ENCODE results near the gene C6orf62. TPM values are rescaled to one million over a fixed set of nuclear protein-coding genes. Genes with fewer than 3 reads are reported as not detected.
"Not testable (repeated sequence)": the region's sequence is repeated elsewhere in the genome, so short reads cannot be mapped to it uniquely, and the experiment has no call there.

C6orf62 gene
- polyA plus RNA-seq, 12 donors: 64.5 to 204 (median 93.1) TPM

DNA sequence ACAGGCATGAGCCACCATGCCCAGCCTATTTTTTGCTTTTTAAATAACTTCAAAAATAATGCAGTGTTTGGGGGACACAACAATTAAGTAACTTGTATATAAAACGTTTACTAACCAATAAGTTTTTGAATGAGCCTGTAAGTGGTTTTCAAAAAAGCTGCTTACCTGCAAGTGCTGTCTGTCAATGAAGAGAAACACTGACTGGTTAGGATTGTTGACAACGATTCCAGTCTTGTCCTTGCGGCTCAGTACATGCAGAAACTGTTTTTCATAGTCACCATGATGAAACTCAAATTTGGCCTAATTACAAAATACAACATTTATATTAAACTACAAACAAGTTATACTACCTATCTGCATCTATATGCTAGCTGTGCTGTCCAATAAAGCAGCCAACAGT, 10.3 kb downstream of the C6orf62 start:
- DNase-seq: no peak

DNA sequence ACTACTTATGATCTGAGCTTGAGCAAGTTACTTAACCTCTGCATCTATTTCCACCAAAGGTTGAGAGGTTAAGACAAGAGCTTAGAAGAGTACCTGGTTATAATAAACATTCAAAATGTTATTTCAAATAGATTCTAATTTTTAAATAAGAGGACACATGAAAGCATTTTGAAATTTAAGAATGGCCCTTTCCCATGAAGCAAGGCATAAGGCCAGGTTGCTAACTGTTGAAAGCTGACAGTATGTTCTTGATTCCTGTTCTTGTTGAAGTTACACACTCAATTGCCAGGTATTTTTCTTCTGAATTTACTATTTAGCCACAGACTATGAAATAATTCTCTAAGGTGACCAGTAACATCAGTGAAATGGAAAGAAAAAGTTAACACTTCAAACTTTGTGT, 14.5 kb downstream of the C6orf62 start:
- DNase-seq: no peak

DNA sequence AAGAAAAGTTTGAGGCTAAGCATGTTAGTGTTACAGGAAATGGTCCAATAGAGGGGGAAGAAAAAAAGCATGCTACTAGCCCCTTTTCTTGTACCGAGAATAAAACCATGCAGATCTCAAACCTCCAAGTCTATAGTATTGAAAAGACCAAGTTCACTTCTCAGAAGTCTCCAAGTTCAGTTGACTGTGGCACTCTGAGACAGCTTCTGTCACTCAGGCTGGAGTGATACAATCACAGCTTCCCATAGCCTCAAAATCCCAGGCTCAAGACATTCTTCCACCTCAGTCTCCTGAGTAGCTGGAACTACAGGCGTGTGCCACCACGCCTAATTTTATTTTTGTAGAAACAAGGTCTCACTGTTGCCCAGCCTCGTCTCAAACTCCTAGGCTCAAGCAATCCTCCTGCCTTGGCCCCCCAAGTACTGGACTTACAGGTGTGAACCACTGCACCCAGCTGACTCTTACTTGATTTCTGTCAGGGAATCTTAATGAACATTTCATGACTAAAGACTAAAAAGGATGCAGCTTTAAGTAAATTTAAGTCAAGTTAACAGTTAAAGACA, 16.2 kb downstream of the C6orf62 start:
- no peak for DNase-seq

DNA sequence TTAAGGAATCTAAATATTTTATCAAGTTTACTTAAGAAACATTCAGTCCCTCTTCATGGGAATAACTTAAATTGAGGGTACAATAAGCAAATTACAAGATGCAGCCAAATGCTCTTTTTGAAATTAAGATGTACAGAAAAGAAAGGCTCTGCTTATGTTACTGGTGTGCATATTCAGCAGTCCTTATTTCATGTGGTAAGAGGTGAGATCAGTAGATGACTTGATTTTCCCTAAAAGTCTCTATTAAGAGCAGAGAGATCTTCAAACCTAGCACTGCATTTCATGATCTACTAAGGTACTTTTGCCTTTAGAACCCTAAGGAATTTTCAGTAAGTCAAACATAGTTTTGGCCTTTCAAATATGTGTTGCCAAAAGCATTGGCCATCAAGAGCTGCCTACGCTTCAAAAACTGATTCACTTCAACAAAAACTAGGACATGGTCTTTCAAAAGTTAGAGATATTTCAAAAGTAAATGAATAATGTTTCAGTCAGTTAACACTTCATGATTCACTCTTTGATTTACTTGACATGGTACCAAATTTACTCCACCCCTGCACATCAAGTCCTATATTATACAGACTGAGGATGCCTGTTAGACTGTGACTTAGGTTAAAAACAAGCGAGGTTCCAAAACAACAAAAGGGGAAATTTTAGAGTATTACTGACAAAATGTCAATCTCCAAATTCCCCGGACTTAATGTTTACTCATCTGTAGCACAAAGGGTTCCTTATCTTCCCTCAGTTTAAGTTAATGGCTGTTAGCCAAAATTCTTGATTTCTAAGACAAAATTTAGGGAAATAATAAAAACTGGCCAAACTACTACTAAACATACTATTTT, 19.2 kb downstream of the C6orf62 start:
- DNase-seq: no peak

DNA sequence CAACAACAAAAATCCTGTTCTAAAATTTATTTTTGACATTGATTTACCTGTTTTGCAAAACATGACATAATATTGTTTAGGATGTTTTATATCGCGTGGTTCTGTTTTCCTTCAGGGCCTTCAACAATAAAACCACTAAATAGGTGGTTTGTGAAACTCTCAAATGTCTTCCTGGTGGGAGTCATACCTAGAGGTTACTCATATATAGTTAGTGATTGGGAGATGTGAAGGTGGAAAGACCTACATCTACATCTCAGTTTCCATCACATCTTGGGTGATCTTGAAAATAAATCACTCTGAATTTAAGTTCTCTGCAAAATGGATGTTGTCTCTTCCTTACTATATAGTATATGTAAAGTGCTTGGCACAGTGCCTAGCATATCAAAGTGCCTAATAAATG, 22.9 kb downstream of the C6orf62 start:
- DNase-seq: no peak

DNA sequence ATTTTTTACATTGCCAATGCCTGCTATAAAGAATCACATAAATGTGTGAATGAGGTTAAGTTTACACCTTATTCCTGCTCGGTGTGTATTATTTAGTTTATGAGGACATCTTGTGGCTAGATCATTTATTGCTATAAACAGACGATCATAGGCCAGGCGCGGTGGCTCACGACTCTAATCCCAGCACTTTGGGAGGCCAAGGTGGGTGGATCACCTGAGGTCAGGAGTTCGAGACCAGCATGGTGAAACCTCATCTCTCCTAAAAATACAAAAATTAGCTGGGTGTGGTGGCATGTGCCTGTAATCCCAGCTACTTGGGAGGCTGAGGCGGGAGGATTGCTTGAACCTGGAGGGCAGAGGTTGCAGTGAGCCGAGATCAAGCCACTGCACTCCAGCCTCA, 23.3 kb downstream of the C6orf62 start:
- not testable (repeated sequence) for DNase-seq

DNA sequence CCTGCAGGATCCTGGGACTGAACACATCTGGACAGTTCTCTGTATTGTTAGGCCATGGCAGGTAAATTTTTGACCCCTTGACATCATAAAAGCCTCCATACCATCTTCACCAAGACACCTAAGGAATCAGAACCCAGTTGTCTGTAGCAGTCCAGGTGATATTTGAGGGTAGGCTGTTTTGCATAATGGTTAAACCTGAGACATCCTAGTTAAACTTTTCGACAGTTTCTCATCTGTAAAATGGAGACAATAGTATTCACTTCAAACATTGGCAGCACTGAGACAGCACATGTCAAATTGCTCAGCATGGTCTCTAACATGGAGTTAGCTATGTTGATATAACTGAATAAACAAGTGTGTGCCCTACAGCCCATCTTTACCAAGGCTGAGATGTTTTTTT, 24.8 kb downstream of the C6orf62 start:
- DNase-seq: no peak

DNA sequence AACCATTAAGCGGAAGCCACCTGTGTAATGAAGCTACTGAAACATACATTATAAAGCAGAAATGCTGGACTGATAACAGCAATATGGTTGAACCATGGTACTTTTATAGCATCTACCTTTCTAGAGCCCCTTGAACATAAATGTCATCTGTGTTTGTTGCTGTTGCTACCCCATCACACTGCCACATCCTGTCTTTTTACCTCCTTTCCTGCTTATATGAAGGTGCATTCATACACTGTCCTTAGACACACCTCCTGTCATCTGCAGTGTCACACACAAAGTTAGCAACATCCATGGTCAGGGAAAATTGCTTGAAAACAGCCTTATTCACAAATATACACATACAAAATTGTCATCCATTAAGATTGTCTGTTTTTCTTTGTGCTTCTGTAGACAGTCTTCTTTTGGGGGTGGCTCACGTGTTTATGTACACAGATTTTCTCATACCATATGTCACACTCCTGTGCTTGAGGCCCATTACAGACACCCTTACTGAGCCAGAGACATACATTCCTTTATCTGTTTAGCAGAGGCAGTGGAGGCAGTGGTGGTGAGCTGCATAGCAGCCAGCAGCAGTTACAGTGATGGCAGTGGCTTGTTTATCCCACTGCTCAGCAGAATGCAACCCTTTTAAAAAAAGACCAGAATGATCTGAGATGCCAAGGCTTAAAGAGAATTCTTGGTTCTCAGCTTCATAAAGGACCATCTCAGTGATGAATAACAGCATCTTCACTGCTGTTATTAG, 25.9 kb downstream of the C6orf62 start:
- DNase-seq: no peak

DNA sequence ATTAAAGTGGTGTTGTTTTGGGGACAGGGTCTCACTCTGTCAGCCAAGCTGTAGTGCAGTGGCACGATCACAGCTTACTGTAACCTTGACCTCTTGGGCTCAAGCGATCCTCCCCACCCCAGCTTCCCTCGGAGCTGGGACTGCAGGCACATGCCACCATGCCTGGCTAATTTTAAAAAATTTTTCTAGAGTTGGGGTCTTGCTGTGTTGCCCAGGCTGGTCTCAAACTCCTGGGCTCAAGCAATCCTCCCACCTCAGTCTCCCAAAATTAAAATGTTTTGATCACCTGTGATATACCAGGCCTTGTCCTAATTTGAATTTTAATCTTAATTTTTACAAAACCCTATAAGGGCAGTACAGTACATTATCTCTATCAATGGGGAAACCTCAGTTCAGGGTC, 26.5 kb downstream of the C6orf62 start:
- DNase-seq: no peak

DNA sequence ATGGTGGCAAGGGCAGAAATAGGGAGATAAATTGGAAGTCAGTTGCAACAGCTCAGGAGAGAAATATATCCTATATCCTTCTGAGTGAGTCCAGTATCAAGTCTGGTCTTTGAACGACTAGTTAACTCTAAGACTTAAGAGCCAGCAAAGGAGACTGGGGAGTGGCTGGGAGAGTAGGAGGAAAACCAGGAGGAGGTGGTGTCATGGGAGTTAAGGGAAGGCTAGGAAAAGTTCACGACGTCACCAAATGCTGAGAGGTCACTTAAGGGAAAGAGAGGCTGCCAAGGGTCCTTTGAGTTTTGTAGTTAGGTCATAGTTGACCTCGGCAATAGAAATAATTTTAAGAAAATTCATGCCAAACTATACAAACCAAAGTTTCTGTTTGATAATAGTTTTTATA, 27.0 kb downstream of the C6orf62 start:
- DNase-seq: no peak

DNA sequence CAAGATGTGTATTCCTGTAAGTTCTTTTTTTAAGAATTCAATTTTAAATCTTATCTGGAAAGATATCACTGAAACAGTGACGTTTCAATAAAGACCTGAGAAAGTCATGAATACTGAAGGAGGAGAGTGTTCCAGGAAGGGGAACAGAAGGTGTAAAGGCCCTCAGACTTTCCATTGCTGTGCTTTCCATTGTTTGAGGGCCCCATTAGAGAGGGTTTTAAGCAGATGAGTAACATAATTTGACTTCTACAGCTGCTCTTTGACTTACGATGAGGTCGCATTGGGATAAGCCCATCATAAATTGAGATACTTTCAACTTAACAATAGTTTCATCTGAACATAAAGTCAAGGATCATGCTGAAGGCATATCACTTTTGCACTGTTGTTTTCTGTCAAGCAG, 27.4 kb downstream of the C6orf62 start:
- DNase-seq: no peak

DNA sequence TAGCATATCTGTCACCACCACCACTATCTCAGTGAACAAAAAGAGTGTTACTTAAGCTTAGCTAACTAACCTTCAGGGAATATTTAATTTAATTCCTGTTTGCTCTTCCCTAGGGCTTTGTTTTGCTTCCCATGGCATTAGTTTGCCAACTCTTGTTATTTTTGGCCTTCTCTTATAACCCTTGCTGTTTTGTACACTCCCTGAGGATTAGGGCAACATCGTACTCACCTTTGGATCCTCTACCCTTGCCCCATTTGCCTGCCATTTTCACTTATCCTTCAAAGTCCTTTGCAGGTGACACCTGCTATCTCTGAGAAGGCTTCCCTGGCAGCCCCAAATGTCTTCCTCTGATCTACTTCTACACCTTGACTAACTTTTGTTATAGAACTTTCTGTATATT, 28.4 kb downstream of the C6orf62 start:
- no peak for DNase-seq

DNA sequence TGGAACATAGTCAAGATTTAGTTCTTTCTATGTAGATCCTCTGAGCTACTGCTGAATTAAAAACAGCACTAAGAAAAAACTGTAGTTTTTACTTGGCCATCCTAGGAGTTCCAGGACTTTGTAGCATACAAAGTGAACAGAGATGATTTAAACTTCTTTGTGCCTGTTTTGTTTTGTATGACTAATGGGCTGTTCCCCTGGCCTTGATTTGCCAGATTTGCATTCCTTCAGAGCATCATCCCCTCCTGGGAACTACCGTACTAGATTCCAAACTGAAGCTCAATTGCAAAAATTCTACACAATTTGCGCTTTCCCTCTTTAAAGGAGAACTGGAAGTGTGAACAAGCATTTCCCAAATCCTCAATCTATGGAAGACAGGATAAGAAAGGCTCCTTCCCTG, 29.0 kb downstream of the C6orf62 start:
- DNase-seq: peak; percentile 13

DNA sequence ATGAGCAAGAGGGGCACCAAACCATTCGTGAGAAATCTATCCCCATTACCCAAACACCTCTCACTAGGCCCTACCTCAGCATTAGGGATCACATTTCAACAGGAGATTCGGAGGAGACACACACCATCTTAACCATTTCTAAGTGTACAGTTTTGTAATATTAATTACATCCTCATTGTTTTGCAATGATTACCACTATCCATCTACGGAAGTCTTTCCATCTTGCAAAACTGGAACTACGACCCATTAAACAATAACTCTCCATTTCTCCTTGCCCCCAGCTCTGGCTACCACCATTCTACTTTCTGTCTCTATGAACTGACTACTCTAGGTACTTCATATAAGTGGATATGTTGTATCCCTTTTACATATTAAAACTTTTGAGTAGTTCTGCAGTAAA, 32.0 kb downstream of the C6orf62 start:
- DNase-seq: no peak

DNA sequence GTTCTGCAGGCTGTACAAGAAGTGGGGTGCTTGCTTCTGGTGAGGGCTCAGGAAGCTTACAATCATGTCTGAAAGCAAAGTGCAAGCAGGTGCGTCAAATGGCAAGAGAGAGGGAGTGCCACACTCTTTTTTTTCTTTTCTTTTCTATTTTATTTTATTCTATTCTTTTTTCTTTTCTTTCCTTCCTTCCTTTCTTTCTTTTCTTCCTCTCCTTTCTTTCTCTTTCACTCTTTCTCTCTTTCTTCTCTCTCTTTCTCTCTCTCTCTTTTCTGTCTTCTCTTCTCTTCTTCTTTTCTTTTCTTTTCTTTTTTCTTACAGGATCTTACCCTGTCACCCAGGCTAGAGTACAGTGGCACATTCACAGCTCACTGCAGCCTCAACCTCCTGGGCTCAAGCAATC, 32.5 kb downstream of the C6orf62 start:
- DNase-seq: no peak

DNA sequence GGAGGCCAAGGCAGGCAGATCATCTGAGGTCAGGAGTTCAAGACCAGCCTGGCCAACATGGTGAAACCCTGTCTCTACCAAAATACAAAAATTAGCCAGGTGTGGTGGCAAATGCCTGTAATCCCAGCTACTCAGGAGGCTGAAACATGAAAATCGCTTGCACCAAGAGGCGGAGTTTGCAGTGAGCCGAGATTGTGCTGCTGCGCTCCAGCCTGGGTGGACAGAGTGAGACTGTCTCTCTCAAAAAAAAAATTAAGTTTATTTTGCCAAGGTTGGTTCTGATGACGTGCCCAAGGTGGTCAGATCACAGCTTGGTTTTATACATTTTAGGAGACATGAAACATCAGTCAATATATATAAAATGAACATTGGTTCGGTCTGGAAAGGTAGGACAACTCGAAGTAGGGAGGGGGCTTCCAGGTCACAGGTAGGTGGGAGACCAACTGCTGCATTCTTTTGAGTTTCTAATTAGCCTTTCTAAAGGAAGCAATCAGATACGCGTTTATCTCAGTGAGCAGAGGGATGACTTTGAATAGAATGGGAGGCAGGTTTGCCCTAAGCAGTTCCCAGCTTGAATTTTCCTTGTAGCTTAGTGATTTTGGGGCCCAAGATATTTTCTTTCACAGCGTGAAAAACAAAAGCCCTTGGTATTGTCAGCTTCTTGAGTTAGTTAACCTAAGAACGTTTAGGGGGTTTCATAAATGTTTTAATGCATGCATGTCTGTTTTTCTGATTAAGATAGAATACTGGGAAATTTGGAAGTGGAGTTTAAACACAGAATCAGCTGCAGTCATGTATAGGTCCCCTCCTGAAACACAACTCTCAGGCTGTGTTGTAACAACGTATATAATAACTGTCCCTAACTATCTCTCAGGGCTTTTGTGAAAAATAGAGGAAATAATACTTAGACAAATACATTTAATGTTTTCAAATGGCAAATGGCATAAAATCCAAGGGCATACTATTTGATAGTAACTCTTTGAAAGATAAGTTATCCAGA, 35.4 kb downstream of the C6orf62 start:
- DNase-seq: no peak

DNA sequence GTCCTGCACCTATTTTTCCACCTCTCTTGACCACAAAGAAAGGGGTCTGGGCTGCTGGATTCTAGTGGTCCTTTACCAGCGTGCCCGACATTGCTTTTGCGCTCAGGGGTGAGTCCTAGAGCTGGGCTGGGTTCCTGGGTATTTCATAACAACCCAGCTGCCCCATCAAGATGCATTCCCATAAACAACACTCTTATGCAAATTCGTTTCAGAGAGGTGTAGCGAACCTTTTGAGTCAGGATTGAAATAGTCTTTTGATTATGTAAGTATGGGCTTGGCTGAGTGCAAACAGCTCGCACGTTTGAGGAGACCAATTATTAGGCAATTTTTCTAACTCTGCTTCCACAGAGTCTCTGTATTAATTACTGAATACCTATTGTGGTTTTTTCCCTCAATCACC, 38.4 kb downstream of the C6orf62 start:
- DNase-seq: no peak

DNA sequence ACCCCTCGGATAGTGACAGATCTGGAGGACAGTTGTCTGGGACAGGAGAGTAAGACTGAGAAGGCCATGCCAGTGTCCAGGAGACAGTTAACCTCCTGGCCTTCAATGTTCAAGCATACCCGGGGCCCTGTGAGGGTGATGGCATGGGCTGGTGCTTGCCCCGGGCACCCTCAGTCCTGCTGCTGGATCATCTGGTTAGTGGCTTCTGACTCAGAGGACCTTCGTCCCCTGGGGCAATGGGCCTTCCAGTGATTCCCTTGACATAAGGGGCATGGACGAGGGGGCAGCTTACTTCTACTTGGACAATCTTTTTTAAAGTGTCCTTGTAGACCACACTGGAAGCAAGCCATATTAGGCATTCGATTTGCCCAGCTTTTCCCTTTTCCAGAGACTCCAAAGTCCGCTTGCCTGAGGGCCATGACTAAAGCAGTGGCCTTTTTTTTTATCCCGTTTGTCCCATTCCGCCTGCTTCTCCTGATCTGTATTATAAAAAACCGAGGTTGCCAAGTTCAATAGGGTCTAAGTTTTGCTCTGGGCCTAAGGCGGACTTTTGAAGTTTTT, 40.1 kb downstream of the C6orf62 start:
- not testable (repeated sequence) for DNase-seq

DNA sequence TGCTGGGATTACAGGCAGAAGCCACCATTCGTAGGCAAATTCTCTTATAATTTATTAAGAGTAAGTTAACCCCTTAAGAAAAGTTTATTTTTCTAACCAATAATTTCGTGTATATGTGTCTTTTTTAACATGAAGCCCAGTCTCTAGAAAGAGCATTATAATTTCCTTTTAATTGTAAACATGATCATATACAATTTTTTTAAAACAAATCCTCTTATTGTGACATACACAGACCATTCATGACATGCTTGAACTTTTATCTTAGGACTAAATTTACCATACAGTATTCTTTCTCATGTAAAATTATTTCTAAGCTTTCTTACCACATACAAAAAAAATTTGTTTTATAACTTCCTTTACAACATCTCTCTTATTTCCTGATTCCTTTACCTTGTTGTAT, 45.3 kb downstream of the C6orf62 start:
- DNase-seq: no peak

DNA sequence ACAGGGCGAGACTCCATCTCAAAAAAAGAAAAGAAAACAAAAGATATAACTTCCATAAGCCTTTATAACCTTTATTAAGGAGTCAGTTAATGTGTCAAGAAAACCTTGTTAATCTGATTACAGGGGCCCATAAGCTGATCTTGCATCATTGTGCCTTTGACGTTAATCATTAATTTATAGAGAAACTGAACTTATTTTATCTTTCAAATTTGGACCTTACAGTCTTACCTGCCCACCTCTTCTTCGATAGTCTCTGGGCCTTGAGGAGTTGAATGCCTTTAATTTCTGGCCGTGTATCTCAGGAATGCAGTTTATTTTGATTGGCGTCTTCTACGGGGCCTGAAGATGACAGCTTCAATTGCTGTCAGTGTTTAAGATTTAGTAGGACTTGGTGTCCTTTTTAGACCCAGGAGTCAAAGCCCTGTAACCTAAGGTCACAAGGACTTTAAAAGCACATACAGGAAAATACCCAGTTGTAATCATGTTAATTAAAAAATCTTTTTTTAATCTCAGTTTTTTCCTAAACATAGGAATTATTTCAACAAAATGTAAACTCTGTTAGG, 46.3 kb downstream of the C6orf62 start:
- no peak for DNase-seq

DNA sequence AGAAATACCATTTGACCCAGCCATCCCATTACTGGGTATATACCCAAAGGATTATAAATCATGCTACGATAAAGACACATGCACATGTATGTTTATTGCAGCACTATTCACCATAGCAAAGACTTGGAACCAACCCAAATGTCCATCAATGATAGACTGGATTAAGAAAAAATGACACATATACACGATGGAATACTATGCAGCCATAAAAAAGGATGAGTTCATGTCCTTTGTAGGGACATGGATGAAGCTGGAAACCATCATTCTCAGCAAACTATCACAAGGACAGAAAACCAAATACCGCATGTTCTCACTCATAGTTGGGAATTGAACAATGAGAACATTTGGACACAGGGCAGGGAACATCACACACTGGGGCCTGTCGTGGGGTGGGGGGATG, 47.9 kb downstream of the C6orf62 start:
- not testable (repeated sequence) for DNase-seq

Data from muscle of arm (tissue), 12 donors.